ENCODE results near the gene AAR2.

The AAR2 gene

DNA sequence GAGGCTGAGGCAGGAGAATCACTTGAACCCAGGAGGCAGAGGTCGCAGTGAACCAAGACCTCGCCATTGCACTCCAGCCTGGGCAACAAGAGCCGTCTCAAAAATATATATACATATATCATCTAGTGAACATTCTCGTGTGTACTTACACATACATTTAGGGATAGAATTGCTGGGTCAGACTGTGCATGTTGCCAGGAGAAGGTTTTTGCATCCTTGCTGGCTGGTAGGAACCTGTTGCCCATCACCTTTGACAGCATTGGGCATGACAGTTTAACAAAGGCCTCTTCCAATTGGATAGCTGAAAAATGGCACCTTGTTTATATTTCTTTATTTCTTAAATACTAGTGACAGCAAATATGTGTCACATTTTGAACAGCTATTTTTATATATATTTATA lies 5.4 kb downstream of the AAR2 start:
- Histone ChIP-seq H4K91ac (ENCODE audit: low read depth, low read length) (no peak overlapping the region), H3K79me2 (ENCODE audit: control insufficient read depth, insufficient read depth, low read length, poor library complexity) (peaks cover 7% of the 10 kb centered on the region), H3K4ac (ENCODE audit: low read depth, low read length) (no peak overlapping the region), H3K4me3 (ENCODE audit: low read depth, low read length) (no peak overlapping the region), H4K12ac (ENCODE audit: low read depth, low read length) (no peak overlapping the region), H3K36me3 (ENCODE audit: control insufficient read depth in 1 of 2, insufficient read depth in 2 of 2, low read length in 2 of 2) (peaks cover 24 to 52% of the 10 kb centered on the region in 2 experiments), H3K18ac (ENCODE audit: low read length) (no peak overlapping the region), H2BK120ac (ENCODE audit: insufficient read depth, low read length, poor library complexity) (no peak overlapping the region), H3K23ac (ENCODE audit: low read length) (no peak overlapping the region), H3K9me3 (ENCODE audit: insufficient read depth, low read depth, low read length) (no peaks in the 10 kb centered on the region), H3K14ac (ENCODE audit: low read length) (no peak overlapping the region), H3K27ac (ENCODE audit: low read depth, low read length) (no peak overlapping the region), H2BK12ac (ENCODE audit: low read length) (no peak overlapping the region), H3K4me2 (ENCODE audit: low read length) (no peak overlapping the region), H2AFZ (ENCODE audit: insufficient read depth, low read length, poor library complexity) (no peak overlapping the region), H3K9ac (ENCODE audit: low read length) (no peak overlapping the region), H3K4me1 (ENCODE audit: control insufficient read depth in 1 of 2, insufficient read depth in 2 of 2, low read length in 2 of 2) (peaks cover 6 to 7% of the 10 kb centered on the region in 2 experiments), H2BK5ac (ENCODE audit: low read depth, low read length, poor library complexity) (no peak overlapping the region), H4K8ac (ENCODE audit: low read depth, low read length) (no peak overlapping the region), H3K27me3 (ENCODE audit: insufficient read depth, low read length) (no peaks in the 10 kb centered on the region), H3K79me1 (ENCODE audit: low read length) (no peaks in the 10 kb centered on the region), H2AK5ac (ENCODE audit: low read length) (no peak overlapping the region)
- no CpG with 5 or more reads among the region's 4 CpGs for WGBS (ENCODE audit: extremely low coverage, insufficient coverage, insufficient read length)
- DNase-seq: no peak

DNA sequence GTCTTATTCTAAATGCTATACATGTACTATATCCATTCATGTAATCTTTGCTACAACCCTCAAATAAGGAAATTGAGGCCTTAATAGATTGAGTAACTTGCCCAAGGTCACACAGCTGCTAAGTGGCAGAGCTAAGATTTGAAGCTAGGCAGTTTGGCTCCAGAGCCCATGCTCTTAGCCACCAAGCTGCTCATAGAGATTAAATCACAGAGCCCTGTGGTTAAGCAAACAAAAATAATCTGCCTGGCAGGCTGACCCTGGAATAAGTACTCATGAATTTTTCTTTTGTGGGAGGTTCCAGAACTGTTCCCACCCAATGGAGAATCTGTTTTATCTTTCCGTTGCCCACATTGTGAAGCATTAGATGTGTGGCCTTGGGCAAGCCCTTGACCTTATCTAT lies 7.4 kb downstream of the AAR2 start:
- Histone ChIP-seq H3K14ac (ENCODE audit: low read length) (no peak overlapping the region), H3K36me3 (ENCODE audit: control insufficient read depth in 1 of 2, insufficient read depth in 2 of 2, low read length in 2 of 2) (peaks cover 27 to 60% of the 10 kb centered on the region in 2 experiments), H3K4me2 (ENCODE audit: low read length) (no peak overlapping the region), H3K18ac (ENCODE audit: low read length) (no peak overlapping the region), H2AK5ac (ENCODE audit: low read length) (no peak overlapping the region), H3K79me1 (ENCODE audit: low read length) (no peaks in the 10 kb centered on the region), H2AFZ (ENCODE audit: insufficient read depth, low read length, poor library complexity) (no peak overlapping the region), H2BK5ac (ENCODE audit: low read depth, low read length, poor library complexity) (no peak overlapping the region), H3K27me3 (ENCODE audit: insufficient read depth, low read length) (no peaks in the 10 kb centered on the region), H3K27ac (ENCODE audit: low read depth, low read length) (no peak overlapping the region), H2BK12ac (ENCODE audit: low read length) (no peak overlapping the region), H2BK120ac (ENCODE audit: insufficient read depth, low read length, poor library complexity) (no peak overlapping the region), H3K4me1 (ENCODE audit: control insufficient read depth in 1 of 2, insufficient read depth in 2 of 2, low read length in 2 of 2) (no peaks in the 10 kb centered on the region), H4K12ac (ENCODE audit: low read depth, low read length) (no peak overlapping the region), H3K79me2 (ENCODE audit: control insufficient read depth, insufficient read depth, low read length, poor library complexity) (no peaks in the 10 kb centered on the region), H3K4me3 (ENCODE audit: low read depth, low read length) (no peak overlapping the region), H3K9ac (ENCODE audit: low read length) (peak overlapping the region; percentile 68), H4K91ac (ENCODE audit: low read depth, low read length) (no peak overlapping the region), H3K23ac (ENCODE audit: low read length) (no peak overlapping the region), H3K9me3 (ENCODE audit: insufficient read depth, low read depth, low read length) (no peaks in the 10 kb centered on the region), H3K4ac (ENCODE audit: low read depth, low read length) (no peak overlapping the region), H4K8ac (ENCODE audit: low read depth, low read length) (no peak overlapping the region)
- WGBS (ENCODE audit: extremely low coverage, insufficient coverage, insufficient read length): no CpG with 5 or more reads among the region's 1 CpG
- DNase-seq: no peak

DNA sequence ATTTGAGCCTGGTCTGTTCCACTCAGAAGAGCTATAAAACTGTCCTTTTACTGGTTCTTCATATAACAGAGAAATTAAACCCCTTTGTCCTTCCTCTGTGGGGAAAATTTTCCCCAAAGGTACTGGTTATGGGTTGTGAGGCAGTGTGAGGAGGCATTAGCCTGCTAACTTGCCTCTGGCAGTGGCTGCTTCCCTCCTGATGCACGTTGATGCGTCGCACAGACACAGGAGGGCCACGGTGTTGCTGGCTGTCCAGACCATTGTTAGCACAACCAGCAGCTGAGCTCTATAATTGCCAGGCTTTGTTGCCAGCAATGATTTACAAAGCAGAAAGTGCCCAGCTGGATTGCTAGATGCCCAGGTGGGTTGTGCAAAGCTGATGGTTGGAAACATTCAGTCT lies 10.1 kb downstream of the AAR2 start:
- H3K9me3 ChIP-seq (ENCODE audit: insufficient read depth, low read depth, low read length): no peaks in the 10 kb centered on the region
- no peak overlapping the region for H2BK12ac ChIP-seq (ENCODE audit: low read length)
- H3K27ac ChIP-seq (ENCODE audit: low read depth, low read length): no peak overlapping the region
- no peak for DNase-seq
- no peak overlapping the region for H2BK120ac ChIP-seq (ENCODE audit: insufficient read depth, low read length, poor library complexity)
- no peaks in the 10 kb centered on the region for H3K79me1 ChIP-seq (ENCODE audit: low read length)
- no peak overlapping the region for H3K4me3 ChIP-seq (ENCODE audit: low read depth, low read length)
- H4K91ac ChIP-seq (ENCODE audit: low read depth, low read length): no peak overlapping the region
- H3K27me3 ChIP-seq (ENCODE audit: insufficient read depth, low read length): no peaks in the 10 kb centered on the region
- no peaks in the 10 kb centered on the region for H3K79me2 ChIP-seq (ENCODE audit: control insufficient read depth, insufficient read depth, low read length, poor library complexity)
- no peak overlapping the region for H4K12ac ChIP-seq (ENCODE audit: low read depth, low read length)
- H3K4me2 ChIP-seq (ENCODE audit: low read length): no peak overlapping the region
- no peak overlapping the region for H3K23ac ChIP-seq (ENCODE audit: low read length)
- H3K4ac ChIP-seq (ENCODE audit: low read depth, low read length): no peak overlapping the region
- H3K18ac ChIP-seq (ENCODE audit: low read length): no peak overlapping the region
- H2AFZ ChIP-seq (ENCODE audit: insufficient read depth, low read length, poor library complexity): no peak overlapping the region
- H3K4me1 ChIP-seq (ENCODE audit: control insufficient read depth in 1 of 2, insufficient read depth in 2 of 2, low read length in 2 of 2): no peaks in the 10 kb centered on the region
- no peak overlapping the region for H3K14ac ChIP-seq (ENCODE audit: low read length)
- peaks cover 17 to 57% of the 10 kb centered on the region in 2 experiments for H3K36me3 ChIP-seq (ENCODE audit: control insufficient read depth in 1 of 2, insufficient read depth in 2 of 2, low read length in 2 of 2)
- H2AK5ac ChIP-seq (ENCODE audit: low read length): no peak overlapping the region
- no CpG with 5 or more reads among the region's 4 CpGs for WGBS (ENCODE audit: extremely low coverage, insufficient coverage, insufficient read length)
- H4K8ac ChIP-seq (ENCODE audit: low read depth, low read length): no peak overlapping the region
- no peak overlapping the region for H2BK5ac ChIP-seq (ENCODE audit: low read depth, low read length, poor library complexity)
- H3K9ac ChIP-seq (ENCODE audit: low read length): no peak overlapping the region

- Histone ChIP-seq H3K9ac (ENCODE audit: low read length) (no peak overlapping the region), H3K23ac (ENCODE audit: low read length) (no peak overlapping the region), H2BK5ac (ENCODE audit: low read depth, low read length, poor library complexity) (no peak overlapping the region), H3K27me3 (ENCODE audit: insufficient read depth, low read length) (no peaks in the 10 kb centered on the region), H3K4me1 (ENCODE audit: control insufficient read depth in 1 of 2, insufficient read depth in 2 of 2, low read length in 2 of 2) (no peaks in the 10 kb centered on the region), H3K27ac (ENCODE audit: low read depth, low read length) (no peak overlapping the region), H4K91ac (ENCODE audit: low read depth, low read length) (no peak overlapping the region), H3K79me2 (ENCODE audit: control insufficient read depth, insufficient read depth, low read length, poor library complexity) (no peaks in the 10 kb centered on the region), H3K36me3 (ENCODE audit: control insufficient read depth in 1 of 2, insufficient read depth in 2 of 2, low read length in 2 of 2) (peaks cover 18 to 59% of the 10 kb centered on the region in 2 experiments), H2BK12ac (ENCODE audit: low read length) (no peak overlapping the region), H2BK120ac (ENCODE audit: insufficient read depth, low read length, poor library complexity) (no peak overlapping the region), H3K18ac (ENCODE audit: low read length) (no peak overlapping the region), H4K8ac (ENCODE audit: low read depth, low read length) (no peak overlapping the region), H3K9me3 (ENCODE audit: insufficient read depth, low read depth, low read length) (no peaks in the 10 kb centered on the region), H4K12ac (ENCODE audit: low read depth, low read length) (no peak overlapping the region), H3K14ac (ENCODE audit: low read length) (no peak overlapping the region), H2AFZ (ENCODE audit: insufficient read depth, low read length, poor library complexity) (no peak overlapping the region), H3K4me3 (ENCODE audit: low read depth, low read length) (no peak overlapping the region), H3K79me1 (ENCODE audit: low read length) (no peaks in the 10 kb centered on the region), H3K4ac (ENCODE audit: low read depth, low read length) (no peak overlapping the region), H2AK5ac (ENCODE audit: low read length) (no peak overlapping the region), H3K4me2 (ENCODE audit: low read length) (no peak overlapping the region)
- no CpG with 5 or more reads among the region's 4 CpGs for WGBS (ENCODE audit: extremely low coverage, insufficient coverage, insufficient read length)
- no peak for DNase-seq
These were observed 12.6 kb downstream of the AAR2 start for GRCh38 chr20:36248836-36249235.
